Right ventricle myocardium superior (tissue), 1 donor: ENCODE measurements around the gene UFM1. TPM values are rescaled to one million over a fixed set of nuclear protein-coding genes. Genes with fewer than 3 reads are reported as not detected.
"Not testable (repeated sequence)": the region's sequence is repeated elsewhere in the genome, so short reads cannot be mapped to it uniquely, and the experiment has no call there.

Experiments used
- ATAC-seq: fragments of 200-7000 bp; cut with Tn5 transposase; one replicate; pipeline ENCODE4 v1.9.1; 2020; ENCODE audit warnings: mild to moderate bottlenecking; ENCODE audit not compliant: poor library complexity
- DNase-seq: peaks from one replicate; pipeline ENCODE4 v3.0.0-alpha.2; 2020
- intact Hi-C: fragments of 100-400 bp; cut with DNase I; formaldehyde crosslinking; loops from one replicate; pipeline ENCODE4 v1.11.2; 2022
- total RNA-seq: library from RNA; stranded (reverse); fragmentation: NEBNext Ultra II Directional; extraction: Animal tissue kit (Norgen Biotek cat#: 25700); gene quantifications from one replicate; pipeline ENCODE4 v1.2.1, GENCODE V29; 2021
- donor health status: DM: no; HTN: yes; CAD: no; lungs with severe emphysema.

Gene UFM1
- total RNA-seq, 1 donor from 2014 or later: 21.7 TPM

DNA sequence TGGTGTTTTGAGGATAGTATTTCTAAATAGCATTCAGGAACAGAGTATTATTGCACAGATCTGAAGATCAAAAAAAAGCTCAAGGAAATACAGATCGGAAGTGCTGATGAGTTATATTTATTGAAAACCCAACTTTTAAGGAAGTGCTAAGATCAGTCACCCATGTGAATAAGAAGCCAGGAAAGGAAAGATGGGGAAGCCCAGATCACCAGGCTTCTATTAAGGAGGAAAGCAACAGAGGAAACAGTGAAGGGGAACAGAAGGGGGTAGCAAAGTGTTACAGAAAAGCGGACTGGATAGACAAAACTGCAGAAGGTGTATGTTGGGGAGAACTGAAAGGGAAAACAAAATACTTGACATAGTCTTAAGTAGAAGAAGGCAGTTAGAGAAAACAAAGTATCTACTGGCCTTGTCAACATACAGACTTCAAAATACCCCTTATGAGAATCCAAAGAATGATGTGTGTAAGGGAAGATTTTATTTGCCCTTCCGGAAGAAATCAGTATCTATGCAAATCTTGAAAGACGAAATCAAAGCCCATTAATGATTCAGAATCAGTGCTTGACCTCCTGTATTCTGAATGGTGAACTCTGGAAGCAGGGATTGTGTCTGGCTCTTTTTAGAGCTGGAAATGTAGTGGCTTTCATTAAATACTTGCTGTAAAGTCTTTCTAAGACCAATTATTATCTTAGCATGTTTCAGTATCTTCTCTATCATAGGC, 12.1 kb downstream of the UFM1 start:
- DNase-seq (no peak), ATAC-seq (no peak)
- intact Hi-C loops: no loop called here

DNA sequence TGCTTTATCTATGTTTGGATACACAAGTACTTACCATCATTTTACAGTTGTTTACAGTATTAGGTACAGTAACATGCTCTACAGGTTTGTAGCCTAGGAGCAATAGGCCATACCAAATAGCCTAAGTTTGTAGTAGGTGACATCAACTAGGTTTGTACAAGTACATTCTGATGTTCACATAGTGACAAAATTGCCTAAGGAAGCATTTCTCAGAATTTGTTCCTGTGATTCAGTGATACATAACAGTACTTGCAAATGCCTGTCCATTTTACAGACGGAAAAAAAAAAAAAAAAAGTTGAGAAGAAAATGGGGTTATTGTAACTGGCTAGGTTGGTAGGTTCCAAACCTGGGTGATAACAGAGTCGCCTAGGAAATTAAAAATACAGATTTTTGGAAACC, 13.6 kb downstream of the UFM1 start:
- no peak for DNase-seq
- no peak for ATAC-seq
- intact Hi-C loops: no loop called here

DNA sequence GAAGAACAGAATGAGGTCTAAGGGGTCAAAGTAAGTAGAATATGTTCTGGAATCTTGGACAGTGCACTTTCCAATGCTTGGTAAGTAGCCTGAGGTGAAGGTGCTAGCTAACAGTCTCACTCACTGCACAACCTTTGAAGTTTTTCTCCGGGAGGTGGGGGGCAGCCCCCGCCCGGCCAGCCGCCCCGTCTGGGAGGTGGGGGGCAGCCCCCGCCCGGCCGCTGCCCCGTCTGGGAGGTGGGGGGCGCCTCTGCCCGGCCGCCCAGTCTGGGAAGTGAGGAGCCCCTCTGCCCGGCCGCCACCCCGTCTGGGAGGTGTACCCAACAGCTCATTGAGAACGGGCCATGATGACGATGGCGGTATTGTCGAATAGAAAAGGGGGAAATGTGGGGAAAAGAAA, 14.1 kb downstream of the UFM1 start:
- ATAC-seq, intact Hi-C loops, DNase-seq: not testable (repeated sequence)

DNA sequence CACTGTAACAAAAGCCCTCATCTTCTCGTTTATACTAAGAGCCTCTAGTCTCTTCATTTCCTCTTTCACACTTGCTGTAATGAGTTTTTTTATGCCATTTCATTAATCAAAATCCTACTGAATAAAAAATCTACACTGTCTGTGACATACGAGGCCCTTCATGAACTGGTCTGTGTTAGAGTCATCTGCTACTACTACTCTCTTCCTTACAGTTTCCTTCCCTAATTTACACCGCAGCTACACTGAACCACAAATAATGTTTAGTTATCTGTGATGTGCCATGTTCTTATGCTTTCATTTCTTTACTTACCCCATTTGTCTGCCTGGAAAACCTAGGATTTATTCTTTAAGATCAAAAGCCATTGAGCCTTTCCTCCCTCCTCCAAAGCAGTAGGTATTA, 16.0 kb downstream of the UFM1 start:
- intact Hi-C loops: no loop called here
- ATAC-seq: no peak

DNA sequence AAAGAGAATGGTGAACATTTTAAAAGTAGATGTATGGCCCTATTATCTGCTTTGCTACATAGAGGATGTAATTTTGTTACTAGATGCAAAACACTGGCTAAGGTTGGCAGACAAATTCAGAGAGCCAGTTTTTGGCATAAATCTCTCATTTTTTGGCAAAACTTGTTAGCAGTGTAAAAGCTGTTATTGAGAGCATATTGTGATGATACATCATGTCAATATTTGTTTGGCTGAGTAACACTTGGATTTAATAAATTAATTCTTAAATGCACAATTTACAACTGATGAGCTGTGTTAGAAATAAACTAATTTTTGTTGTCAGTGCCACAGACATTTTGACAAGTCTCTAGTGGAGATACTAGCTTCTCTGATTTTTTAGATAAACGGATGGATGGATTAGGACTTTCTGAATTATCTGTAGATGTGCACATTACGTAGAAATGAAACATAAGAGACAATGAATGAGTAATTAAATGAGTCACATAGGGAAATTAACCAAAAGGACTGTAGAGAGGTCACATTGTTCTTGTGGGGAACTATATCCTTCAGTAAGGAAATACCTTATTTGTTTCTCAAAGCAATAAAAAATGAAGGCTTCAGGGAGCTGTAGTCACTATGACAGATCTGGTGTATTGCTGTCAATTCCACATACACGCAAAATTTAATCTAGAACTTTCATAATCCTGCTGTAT, 17.4 kb downstream of the UFM1 start:
- intact Hi-C loops: no loop called here
- ATAC-seq: no peak

More for the DNA sequence above, 16.0 kb downstream of the UFM1 start:
- no peak for DNase-seq

DNA sequence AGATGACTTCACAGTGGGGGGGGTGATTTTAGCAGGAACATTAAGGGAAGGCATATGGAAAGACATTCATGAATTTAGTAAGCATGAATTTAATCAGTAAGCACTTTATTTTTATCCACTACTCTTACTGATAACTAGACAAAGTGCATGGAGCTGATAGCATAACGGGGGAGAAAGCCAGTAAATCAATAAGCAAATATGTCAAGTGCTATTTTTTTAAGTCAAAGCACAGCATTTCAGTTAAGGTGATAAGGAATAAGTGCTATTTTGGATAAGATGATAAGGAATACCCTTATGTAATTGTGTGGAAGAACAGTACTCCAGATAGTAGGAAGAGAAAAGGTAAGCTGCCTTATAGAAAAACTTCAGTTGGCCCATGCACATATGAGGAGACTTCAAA, 19.4 kb downstream of the UFM1 start:
- DNase-seq (no peak), ATAC-seq (no peak)
- intact Hi-C loops: no loop called here

More for the DNA sequence above, 17.4 kb downstream of the UFM1 start:
- DNase-seq: no peak

DNA sequence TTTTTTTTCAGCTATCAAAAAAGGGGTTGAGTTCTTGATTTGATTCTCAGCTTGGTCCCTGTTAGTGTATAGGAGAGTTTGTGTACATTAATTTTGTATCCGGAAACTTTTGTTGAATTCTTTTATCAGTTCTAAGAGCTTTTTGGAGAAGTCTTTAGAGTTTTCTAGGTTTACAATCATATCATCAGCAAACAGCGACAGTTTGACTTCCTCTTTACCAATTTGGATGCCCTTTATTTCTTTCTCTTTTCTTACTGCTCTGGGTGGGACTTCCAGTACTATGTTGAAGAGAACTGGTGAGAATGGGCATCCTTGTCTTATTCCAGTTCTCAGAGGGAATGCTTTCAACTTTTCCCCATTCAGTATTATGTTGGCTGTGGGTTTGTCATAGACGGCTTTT, 20.4 kb downstream of the UFM1 start:
- ATAC-seq, intact Hi-C loops, DNase-seq: not testable (repeated sequence)

DNA sequence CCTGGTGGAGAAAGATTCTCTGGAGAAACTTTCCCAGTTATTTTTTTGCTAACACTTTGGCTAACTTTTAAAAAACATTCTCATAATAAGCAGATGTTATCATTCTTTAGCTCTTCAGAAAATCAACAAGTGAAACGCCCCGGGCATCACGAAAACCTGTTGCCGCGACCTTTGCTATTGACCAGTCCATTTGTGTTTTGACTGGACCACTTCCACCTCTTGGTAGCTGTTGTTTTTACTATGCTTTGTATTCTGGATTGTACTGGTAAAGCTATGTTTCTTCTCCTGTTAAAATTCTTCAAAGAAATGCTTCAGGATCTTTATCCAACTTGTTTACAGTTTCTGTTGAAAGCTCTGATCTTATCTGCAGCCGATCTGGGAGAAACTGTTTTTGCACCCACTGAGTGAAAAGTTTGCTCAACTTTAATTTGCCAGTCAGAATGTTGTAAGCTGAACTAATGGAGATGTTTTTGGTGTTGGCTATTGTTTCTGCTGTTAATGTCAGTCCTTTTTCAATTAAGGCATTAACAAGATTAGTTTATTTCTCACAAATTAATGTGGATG, 23.3 kb downstream of the UFM1 start:
- intact Hi-C loops: no loop called here
- ATAC-seq (no peak), DNase-seq (no peak)

DNA sequence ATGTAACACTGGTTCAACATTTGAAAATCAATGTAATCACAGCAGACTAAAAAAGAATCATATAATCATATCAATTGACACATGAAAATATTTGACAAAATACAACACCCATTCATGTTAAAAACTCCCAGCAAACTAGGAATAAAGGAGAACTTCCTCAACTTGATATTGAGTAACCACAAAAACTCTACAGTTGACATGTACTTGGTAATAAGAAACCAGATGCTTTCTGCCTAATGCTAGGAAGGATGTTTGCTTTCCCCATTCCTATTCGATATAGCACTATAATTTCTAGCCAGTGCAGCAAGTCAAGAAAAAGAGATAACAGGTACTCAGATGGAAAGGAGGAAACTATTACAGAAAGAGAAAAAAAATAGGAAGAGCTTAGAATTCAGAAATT, 26.9 kb downstream of the UFM1 start:
- DNase-seq: no peak
- intact Hi-C loops: no loop called here

DNA sequence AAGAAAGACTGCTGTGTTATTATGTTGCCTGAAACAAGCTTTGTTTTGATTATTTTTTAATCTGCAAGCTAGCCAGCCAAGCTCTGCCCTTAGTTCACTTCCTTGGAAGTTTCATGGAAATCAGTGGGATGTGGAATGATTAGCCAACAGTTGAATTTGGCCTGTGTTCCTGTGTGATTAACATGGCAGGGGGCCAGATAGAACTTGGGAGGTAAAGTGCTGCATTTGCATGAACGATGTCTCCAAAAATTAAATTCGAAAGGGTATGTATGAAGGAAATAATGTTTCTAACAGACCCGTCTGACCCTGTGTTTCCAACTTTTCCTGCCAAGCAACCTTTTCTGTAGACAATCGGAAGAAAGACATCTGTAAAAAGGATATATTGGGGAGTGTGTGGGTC, 32.2 kb downstream of the UFM1 start:
- intact Hi-C loops: no loop called here
- DNase-seq (no peak), ATAC-seq (no peak)

More for the DNA sequence above, 26.9 kb downstream of the UFM1 start:
- ATAC-seq: no peak

DNA sequence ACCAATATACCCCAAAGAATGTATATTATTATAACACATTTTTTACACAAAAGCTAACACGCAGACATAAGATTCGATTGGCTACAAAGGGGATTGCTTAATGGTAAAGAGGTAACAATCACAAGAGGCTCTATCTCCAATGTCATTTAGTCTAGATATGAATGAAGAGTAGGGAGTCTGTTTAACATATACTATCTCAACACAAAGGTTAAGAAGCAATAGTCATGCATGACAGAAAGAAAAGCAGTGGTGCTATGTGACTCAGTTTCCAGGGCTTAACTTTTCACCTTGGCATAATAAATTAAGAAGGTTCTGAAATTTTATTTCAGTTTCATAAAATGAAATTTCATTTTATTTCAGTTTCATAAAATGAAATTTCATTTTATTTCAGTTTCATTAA, 33.3 kb downstream of the UFM1 start:
- ATAC-seq (no peak), DNase-seq (no peak)
- intact Hi-C loops: no loop called here

DNA sequence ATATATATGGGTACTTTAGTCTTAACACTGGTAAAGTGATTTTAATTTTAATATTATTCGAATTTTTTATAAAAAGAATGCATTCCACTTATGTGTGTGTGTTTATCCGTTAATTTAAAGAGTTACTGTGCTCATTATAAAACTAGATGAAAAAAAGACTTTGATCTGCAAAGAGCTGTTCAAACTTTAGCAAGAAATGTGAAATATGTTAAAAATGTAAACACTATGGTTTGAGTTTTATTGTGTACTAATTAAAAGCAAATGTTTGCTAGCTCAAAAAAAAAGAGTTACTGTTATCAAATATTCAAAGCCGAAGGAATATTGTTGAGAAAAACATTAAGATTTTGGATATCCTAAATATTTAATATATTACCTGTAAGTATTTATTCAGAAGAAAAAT, 34.5 kb downstream of the UFM1 start:
- intact Hi-C loops: no loop called here
- ATAC-seq (no peak), DNase-seq (no peak)

DNA sequence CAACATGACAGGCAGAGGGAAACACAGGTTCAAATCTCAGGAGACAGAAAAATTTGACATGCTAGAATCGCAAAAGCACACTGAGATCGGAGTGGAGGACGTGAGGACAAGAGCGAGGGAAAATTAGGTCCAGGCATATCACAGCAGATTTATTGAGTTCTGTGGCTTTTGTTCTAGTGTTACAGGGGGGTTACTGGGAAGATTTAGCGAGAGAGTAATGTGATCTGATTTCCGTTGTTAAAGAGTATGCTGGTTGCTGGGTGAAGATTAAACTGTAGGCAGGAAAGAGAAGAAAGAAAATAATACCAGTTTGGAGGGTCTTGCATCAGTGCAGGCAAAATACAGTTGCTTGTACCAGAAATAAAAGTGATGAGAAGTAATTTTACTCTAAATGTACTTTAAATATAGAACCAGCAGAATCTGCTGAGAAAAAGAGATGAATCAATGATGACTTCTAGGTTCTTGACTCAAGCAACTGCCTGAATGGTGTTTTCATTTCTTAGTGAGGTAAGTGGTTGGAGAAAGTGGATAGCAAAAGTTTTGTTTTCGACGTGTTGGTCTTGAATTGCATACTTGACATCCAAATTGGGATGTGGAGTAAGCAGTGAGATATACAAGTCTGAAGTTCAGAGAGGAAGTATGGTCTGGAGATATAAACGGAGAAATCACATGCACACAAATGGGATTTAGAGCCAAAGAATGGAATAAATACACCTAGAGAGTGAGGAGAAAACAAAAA, 35.7 kb downstream of the UFM1 start:
- intact Hi-C loops: no loop called here
- ATAC-seq: no peak
- DNase-seq: no peak

DNA sequence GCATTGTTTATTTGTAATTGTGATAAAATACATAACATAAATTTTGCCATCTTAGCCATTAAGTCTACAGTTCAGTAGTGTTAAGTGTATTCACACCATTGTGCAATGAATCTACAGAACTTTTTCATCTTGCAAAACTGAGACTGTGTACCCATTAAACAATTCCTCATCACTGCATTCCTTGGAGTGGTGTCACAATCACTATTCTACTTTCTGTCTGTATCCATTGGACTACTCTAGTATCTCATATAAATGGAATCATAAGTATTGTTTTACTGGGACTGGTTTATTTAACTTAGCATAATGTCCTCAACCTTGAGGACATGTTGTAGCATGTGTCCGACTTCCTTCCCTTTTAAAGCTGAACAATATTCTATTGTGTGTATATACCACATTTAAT, 36.8 kb downstream of the UFM1 start:
- ATAC-seq: no peak
- no peak for DNase-seq
- intact Hi-C loops: no loop called here

DNA sequence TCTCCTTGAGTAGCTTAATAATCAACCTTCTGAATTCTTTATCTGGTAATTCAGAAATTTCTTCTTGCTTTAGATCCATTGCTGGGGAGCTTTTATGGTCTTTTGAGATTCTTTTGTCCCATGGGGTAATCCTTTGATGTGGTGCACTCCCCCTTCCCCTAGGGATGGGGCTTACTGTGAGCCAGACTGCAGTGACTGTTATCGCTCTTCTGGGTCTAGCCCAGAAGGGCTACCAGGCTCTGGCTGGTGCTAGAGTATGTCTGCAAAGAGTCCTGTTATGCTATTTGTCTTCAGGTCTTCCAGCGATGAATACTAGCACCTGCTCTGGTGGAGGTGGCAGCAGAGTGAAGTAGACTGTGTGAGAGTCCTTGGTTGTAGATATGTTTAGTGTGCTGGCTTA, 41.7 kb downstream of the UFM1 start:
- DNase-seq: no peak
- no peak for ATAC-seq
- intact Hi-C loops: no loop called here

DNA sequence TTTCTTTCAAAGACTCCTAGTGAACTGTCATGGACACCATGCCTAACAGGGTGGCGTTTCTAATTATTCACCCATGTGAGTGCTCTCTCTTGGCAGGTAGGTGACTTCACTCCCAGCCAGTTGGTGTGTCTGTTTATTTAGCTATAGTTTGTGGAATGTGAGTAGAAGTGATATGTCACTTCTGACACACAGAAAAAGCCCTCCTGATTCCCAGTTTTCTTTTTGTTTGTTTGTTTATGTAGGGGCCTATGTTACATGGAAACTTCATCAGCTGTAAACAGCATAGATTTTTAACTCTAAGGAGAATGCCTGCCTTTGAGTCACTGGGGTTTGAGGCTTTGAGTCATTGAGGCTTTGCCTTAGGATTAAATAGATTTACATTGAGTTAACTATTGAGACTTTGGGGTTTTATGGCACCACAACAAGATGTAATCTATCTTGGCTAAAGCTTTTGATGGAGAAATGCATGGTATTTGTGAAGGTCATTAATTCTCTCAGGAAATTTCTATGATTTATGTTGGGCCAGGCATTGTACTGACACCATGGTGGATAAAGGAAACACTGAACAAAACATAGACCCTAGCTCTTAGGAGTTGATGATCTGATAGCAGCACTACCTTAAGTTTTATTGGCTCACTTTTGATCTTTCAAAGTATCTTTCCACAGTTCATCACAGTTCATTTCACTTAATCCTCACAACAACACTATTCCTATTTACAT, 45.3 kb downstream of the UFM1 start:
- intact Hi-C loops: no loop called here
- DNase-seq (no peak), ATAC-seq (no peak)

DNA sequence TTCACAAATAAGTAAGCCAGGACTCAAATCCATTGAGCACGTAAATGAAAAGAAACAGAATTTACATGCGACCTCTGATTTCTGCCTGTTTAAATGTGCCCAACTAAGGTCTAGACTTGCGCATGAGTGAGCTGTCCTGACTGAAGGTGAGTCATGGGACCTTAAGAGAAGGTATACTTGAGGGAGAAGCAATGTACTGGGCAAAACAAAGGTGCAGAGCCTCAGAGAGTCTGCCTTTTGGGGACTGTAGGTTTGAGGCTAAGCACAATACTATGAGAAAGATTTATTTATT, 45.8 kb downstream of the UFM1 start:
- intact Hi-C loops: no loop called here
- no peak for ATAC-seq

DNA sequence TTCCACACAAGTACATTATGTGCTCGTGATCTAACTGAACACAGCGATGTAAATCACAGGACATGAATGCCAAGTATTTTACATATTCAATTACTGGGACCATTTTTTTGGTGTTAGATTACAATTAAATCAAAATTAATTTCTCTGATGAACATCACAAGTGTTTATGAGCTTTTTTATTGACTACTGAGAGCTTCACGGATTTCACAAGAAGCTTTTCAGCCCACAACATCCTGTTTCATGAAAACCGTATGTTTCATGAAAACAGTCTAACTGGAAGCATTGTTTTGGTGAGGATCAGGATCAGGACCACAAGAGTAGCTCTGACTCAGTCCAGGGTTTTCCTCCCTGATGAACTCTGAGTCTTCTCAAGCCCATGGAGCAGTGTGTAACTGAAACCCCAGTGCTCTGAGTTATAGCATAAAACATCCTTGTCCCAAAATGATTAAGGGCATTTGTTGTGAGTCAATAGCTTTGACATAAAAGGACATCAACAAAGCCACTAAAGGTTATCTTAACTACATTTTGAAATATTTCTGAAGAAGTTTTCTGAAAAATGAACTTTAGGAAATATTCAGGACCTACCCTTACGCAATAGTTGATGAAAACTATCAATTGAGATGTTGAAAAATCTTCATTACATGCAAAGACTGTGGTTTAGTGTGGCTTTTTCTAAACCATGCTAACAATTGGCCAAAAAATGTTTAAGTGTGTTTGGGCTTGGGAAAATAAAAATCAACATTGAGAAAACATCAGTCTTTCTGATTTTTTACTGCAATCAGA, 49.3 kb downstream of the UFM1 start:
- no peak for DNase-seq
- intact Hi-C loops: no loop called here
- ATAC-seq: no peak

More for the DNA sequence above, 45.8 kb downstream of the UFM1 start:
- DNase-seq: no peak
